HL-60/S4 (cell line): ENCODE results near the gene ARHGEF37.

ENCODE experiments used
- in situ Hi-C: fragments of 300-500 bp; cut with MboI; formaldehyde crosslinking; loops from 2 replicates; pipeline ENCODE4 v1.14.3; 2022; ENCODE audit warnings: low sequenced_read_pairs

Gene ARHGEF37

DNA sequence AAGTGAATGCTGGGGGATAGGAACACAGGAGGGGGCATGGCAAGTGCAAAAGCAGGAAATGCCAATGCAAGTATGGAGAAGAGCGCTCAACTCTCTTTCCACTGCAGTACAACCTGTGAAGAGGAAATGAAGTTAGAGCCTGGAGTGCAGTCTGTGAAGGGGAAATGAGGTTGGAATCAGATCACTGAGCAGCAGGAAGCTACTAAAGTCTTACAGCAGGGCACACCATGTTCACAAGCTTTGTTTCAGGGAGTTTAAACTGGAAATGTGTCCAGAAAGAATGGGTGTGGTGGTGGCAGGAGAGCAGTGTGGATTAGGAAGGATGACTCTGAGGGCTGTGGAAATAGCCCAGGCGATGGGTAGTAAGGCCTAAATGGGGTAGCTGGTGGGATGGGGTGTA is 15.4 kb downstream of the ARHGEF37 start:
- in situ Hi-C loops: loop anchor here (25.0 kb wide), 1 partner anchor 459 kb away; the partner anchor contains the start of gene ABLIM3

DNA sequence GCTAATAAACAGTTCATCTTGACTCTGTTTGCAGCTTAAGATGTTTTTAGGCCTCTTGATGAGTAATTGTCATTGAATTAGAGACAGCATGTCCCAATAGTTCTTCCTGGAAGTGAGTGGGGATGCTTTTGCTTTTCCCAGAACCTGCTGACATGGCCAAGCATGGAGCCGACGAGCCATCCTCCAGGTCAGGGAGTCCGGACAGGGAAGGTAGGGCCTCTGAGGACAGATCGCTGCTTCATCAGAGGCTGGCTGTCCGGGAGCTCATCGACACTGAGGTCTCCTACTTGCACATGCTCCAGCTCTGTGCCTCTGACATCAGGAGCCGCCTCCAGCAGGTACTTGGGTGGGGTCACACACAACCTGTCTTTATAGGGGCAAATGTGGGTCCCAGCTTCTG is 16.3 kb downstream of the ARHGEF37 start:
- in situ Hi-C loops: loop anchor here (25.0 kb wide), 1 partner anchor 460 kb away; the partner anchor contains the start of gene ABLIM3

DNA sequence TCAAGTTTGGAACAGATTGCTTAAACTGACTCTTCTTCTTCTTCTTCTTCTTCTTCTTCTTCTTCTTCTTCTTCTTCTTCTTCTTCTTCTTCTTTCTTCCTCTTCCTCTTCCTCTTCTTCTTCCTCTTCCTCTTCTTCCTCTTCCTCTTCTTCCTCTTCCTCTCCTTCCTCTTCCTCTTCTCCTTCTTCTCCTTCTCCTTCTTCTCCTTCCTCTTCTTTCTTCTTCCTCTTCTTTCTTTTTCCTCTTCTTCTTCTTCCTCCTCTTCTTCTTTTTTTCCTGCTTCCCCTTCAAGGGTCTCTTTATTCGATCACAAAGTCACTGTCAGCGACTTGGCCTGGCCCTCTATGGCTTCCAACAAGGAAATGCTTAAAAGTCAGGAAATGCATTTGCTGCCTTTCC is 16.9 kb downstream of the ARHGEF37 start:
- in situ Hi-C loops: loop anchor here (25.0 kb wide), 1 partner anchor 461 kb away; the partner anchor contains the start of gene ABLIM3

DNA sequence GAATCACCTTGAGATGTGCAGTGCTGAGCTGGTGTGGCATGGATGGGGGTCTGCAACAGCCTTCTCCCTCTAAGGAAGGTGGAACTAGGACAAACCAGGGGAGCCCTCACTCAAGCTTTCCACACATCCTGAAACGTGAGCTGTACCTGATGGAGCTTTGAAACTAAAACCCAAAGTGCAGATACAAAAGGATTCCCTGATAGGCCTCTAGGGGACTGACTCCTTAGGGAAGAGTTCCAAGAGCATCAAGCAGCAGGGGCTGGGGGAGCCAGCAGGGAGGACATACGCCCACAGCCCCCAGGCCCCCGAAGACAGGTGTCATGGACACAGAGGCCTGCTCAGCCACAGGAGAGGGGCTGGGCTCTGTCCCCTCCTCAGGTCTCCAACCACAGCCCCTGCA is 17.7 kb downstream of the ARHGEF37 start:
- in situ Hi-C loops: loop anchor here (25.0 kb wide), 1 partner anchor 462 kb away; the partner anchor contains the start of gene ABLIM3

DNA sequence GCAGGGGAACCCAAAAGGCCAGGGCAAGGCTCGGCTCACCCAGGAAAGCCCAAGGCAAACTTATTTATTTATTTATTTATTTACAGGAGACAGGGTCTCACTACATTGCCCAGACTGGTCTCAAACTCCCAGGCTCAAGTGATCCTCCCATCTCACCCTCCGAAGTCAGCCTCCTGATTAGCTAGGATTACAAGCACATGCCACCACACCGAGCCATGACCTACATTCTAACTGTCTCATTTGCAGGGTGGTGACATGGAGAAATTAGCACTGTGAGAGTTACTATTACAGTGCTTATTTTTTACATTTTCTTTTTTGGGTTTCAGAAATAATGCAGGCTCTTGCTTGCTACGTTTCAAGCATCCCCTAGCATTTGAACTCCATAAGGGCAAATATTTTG is 18.1 kb downstream of the ARHGEF37 start:
- in situ Hi-C loops: loop anchor here (25.0 kb wide), 1 partner anchor 462 kb away; the partner anchor contains the start of gene ABLIM3

DNA sequence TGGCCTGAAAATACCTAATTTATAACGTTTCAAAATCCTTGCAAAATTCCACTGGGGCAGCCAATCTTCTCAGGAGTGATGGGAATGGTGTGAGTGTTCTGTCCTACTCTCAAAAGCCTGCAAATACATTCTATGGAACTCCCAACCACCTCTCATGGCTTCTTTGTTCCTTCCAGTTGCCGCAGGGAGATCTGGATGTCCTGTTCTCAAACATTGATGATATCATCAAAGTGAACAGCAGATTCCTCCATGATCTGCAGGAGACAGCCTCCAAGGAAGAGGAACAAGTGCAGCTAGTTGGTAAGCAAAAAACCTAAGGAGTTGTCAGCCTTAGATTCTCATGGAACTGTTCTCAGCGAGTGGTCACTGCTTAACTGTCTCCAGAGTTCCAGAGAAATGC is 19.6 kb downstream of the ARHGEF37 start:
- in situ Hi-C loops: no loop called here

DNA sequence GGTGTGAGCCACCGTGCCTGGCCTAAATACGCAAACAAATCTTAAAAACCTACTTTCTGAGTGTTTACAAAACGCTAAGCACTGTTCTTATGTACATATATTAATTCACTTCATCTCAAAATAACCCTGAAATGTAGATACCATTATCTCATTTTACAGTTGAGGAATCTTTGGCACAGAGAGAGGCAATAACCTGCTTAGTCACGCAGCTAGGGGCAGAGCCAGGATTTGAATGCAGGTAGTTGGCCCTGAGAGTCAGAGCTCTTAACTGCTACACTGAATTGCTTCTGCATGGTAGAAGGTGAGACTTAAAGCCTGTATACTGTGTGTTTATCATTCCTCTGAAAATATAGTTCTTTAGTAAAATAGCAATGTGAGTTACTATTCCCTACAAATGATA is 21.9 kb downstream of the ARHGEF37 start:
- in situ Hi-C loops: no loop called here

DNA sequence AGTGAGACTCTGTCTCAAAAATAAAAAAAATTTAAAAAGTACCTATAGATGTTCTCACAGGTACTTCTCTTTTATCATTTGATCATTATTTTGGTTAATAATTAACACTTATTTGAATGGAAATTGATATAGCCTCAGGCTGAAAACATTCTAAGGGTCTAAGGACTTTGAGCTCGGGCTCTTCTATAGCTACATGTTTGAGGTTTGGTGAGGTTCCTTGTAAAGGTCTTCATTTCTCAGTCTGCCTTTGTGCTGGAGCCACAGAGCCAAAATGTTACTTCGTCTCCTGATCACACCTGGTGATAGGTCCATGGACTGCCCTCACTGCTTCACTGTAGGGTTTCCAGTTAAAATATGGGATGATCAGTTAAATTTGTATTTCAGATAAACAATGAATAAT is 22.6 kb downstream of the ARHGEF37 start:
- in situ Hi-C loops: no loop called here

DNA sequence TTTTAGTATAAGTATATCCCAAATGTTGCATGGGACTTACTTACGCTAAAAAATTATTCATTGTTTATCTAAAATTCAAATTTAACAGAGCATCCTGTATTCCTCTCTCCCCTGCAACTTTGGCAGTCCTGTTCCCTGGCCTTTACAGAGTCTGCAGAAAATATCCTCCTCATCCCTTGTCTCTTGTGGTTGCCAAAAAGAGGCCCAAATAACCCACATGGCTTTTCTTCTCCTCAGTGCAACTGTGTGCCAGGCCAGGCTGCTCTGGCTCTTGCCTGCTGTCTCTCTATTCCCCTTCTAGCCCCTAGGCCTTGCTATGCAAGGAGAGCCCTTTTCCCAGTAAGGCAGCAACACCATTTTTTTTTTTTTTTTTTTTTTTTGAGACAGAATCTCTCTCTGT is 23.0 kb downstream of the ARHGEF37 start:
- in situ Hi-C loops: no loop called here

DNA sequence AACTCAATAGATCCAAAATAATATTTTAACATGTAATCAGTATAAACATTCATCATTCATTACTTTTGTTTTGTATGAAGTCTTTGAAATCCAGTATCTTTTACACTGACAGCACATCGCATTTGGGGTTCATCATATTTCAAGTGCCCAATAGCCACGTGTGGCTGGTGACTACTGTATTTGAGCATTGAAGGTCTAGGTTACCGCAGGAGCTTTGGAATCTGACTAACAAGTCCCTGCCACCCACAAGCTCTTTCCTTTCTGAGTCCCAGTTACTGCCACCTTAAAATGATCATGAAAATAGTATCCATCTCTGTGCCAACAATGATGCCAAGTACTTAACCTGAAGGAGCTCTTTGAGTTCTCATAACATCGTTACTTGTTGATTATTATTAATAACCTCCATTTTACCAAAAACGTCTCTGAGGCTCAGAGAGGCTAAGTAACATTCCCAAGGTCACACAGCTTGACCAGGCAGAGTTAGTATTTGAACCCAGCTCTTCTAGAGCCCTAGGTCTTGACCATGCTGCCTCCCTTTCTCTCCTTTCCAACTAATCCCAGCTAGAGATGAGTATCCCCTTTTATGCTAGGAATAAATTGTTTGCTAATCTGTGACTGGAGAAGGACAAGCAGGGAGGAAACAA is 24.2 kb downstream of the ARHGEF37 start:
- in situ Hi-C loops: no loop called here

DNA sequence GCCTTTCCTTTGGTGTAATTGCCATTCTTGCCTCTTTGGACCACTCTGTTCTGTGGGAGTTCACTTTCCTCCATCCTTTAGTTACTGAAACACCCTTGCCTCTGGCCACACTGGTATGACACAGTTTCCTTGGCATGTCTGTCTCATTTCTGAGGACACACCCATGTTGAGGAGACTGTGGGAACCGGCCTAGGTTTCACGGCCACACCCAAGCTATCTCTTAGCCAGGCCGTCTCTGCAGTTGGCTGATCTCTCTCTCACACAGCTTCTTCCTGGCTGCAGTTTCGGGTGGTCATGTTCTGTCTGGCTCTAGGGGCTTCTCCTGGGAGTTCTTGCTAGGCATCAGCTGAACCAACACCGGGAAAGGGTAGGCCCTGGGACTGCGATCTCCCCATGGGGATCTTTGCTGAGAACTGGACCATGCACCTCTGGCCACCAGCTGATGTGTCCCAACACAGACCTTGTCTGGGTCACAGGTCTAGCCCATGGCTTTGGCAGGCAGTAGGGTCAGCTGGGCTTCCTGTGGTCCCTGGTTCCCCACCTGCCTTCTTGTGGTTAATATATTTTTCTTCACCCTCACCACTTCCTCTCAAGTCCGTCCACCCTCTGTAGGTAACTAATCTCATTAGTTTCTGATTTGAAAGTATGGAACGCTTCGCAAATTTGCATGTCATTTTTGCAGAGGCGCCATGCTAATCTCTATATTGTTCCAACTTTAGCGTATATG is 24.9 kb downstream of the ARHGEF37 start:
- in situ Hi-C loops: no loop called here

DNA sequence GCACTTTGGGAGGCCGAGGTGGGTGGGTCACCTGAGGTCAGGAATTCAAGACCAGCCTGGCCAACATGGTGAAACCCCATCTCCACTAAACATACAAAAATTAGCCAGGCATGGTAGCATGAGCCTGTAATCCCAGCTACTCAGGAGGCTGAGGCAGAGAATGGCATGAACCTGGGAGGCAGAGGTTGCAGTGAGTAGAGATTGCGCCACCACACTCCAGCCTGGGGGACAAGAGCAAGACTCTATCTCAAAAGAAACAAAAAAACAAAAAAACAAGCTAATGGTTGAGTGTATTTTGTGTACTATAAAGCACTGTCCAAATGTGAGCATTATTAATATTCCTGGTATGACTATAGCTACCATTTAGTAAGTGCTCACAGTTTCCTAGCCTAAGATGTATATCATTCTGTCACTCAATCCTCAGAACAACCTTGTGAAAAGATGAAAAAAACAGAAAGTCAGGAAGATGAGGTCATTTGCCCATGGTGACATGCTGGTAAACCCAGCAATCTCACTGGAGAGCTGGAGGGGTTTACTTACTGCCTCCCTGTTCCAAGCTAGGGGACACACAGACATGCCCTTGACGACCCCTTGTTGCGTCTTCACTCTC is 27.7 kb downstream of the ARHGEF37 start:
- in situ Hi-C loops: no loop called here

DNA sequence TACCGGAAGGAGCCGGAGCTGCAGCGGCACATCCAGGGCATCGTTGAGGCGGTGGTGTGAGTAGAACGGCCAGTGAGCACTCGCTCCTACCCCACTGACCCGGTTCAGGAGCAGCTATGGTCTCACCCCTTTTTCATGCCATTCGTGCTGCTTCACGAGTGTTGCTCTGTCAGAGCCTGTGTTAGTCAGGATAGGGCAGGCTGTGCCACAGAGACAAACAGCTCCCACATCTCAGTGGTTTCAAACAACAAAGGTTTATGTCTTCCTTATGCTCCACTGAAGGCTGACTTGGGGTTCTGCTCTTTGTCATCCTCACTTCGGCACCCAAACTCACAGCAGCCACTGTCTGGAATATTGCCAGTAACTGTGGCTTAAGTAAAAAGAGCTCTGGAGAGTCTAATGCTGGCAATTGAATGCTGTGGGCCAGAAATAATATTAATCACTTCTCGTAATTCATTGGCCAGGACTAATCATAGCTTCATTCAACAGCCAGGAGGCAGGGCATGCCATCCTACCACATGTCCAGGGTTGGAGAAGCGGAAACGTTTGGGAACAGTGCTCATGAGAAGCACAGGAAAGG is 28.4 kb downstream of the ARHGEF37 start:
- in situ Hi-C loops: no loop called here

DNA sequence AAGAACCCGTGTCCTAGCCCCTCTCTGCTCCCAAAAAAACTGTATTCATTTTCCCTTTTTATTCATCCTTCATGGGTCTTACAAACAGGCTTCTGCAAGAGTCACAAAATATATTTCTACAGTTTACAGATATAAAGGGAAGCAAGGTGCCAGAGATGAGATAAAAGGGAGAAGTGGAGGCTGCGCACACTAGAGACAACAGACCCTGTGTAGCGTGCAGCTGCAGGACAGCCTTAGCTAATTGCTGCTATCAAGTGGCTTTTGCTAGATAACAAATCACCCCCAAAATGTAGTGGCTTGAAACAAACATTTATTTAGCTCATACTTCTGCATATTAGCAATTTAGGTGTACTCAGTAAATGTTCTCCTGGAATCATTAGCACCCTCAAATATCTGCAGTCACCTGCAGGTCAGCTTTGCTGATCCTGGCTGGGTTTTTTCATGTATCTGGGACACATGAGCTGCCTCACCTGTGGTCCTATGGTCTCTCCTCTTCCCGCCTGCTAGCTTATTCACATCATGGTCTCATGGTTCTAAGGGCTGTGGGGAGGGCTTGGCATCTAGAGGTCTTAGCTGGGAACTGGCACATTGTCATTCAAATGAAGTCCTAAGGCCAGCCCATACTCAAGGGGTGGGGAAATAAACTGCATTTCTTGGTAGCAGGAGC is 29.4 kb downstream of the ARHGEF37 start:
- in situ Hi-C loops: no loop called here

DNA sequence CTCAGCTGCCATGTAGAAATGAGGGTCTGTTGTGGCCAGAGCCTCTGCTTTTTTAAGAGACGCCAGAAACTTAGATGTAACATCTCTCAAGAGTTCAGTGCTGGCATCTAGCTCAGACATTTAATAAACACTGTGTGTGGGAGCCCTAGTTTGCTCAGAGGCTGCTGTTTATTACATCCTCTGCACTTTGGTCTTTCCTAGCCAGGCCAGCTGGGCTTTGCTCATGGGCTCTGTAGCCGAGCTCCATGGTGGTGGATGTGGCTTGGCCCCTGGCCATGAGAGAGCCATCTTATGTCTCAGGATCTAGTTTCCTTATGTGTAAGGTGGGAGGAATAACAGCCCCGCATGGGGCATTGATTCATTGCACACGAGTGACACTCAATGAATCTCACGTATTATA is 30.0 kb downstream of the ARHGEF37 start:
- in situ Hi-C loops: no loop called here

DNA sequence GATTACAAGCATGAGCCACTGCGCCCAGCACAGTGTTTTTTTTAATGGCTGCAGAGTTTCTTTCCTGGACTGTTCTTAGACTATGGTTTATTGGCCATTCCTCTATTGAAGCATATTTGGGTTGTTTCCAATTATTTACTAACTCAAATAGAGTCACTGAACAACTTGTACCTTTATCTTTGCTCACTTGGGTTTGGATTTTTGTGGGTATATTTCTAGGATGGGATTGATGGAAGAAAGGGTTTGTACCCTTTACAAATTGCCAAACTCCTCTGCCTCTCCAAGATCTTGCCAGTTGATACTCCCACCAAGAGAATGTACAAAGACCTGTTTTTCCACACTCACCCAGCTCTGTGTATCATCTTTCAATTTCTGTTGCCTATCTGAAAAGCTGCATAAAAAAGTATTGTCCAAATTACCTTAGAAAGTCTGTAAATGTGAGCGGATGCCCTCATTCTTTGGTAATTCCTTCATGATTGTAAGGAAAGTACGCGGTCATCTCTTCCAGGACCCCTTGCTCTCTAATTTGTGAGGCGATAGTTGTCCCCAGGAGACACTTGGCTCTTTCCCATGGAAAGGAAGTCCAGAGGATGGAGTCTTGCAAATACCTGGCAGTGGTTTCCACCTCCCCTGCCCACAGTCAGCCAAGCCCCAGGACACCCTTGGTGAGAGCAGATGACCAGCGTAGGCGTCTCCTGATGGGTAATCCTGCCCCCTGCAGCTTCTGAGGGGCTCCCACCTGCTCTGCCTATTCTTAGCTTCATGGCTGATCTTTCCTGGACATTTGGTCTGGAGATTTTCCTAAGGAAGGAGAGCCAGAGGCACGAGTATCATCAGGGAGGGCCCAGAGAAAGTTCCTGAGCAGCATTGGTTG is 33.0 kb downstream of the ARHGEF37 start:
- in situ Hi-C loops: no loop called here

DNA sequence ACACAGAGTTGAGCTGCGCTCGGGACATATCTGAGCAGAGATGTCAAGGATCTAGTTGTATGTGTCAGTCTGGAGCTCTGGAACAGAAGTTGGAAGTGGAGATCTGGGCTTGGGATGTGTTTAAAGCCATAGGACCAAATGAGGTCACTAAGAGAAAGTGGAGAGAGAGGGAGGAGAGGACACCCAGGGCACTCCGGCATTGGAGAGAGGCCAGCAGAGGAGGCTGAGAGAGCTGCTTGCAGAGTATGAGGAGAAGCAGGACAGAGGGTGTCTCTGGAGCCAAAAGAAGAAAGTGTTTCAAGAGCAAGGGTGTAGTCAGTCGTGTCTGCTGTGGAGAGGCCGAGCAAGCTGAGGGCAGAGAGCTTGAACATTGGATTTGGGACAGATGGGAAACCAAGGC is 34.7 kb downstream of the ARHGEF37 start:
- in situ Hi-C loops: no loop called here

DNA sequence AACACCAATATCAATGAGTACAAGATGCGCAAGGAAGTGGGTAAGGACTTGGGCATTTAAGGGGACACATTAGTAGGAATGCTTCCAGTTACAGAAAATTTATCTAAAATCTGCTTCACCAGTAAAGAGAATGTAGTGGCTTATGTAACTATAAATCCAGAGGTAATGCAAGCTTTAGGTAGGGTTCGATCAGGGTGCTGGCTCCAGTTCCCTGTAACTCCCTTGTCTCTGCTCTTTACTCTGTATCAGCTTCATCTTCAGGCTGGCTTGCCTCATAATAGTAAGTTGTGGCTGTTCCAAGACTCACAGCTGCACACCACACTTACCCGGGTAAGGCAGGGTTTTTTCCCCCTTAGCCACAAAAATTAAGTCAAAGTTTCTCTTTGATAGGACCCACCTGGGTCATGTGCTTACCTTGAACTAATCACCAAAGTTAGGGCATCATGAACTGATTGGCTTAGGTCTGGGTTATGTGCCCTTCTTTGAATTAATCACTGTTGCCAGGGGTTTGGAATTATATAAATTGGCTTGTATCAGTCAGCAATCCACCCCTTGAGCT is 35.5 kb downstream of the ARHGEF37 start:
- in situ Hi-C loops: no loop called here

DNA sequence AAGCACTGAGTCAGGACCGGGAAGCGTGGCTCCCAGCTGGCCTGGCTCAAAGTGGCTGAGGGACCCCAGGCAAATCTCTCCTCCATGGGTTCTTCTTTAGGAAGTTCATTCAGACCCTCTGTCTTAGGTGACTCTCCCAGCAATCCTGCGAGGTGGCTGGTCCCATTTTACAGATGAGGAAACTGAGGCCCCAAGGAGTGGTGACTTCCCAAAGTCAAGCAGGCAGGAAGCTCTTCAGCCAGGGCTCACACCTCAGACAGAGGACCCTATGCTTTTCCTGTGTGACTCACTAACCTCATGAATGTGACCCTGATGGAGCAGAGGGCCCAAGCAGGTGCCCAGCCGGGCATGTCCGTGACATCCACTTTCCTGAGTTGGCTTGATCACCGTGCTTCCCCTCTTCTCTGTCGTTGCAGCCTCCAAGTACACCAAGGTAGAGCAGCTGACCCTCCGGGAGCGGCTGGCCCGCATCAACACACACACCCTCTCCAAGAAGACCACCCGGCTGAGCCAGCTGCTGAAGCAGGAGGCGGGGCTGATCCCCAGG is 36.5 kb downstream of the ARHGEF37 start:
- in situ Hi-C loops: no loop called here
